CD4-positive, alpha-beta T cell (primary cell): Measurements from ENCODE around the gene CCDC92B. TPM values are rescaled to one million over a fixed set of nuclear protein-coding genes. Genes with fewer than 3 reads are reported as not detected.

Experiments
- ATAC-seq: fragments of 200-7000 bp; cut with Tn5 transposase; one replicate; pipeline ENCODE4 v1.10.0; 2022; ENCODE audit warnings: mild to moderate bottlenecking; ENCODE audit not compliant: poor library complexity
- CTCF ChIA-PET: fragments of 350-600 bp; sonication (Branson Sonifier 250); formaldehyde crosslinking; loops from one replicate; lab custom pipeline; 2021; ENCODE audit warnings: antibody characterized with exemption, inconsistent platforms; lab: Charles Lee
- POLR2A ChIA-PET: fragments of 350-600 bp; sonication (Branson Sonifier 250); formaldehyde crosslinking; loops from one replicate; lab custom pipeline; 2021; ENCODE audit warnings: antibody characterized with exemption, inconsistent platforms; lab: Charles Lee
- DNase-seq, 14 experiments: peaks; one replicate each; pipeline ENCODE4 v3.0.0-alpha.2; 2013 to 2020; ENCODE audit warnings: mixed read lengths in 2 of 14
- H3K27ac ChIP-seq, 2 donors: one replicate each; pipeline versions ENCODE4 v1.5.1 to v1.7.0; 2013; ENCODE audit warnings: low read length in 2 of 2, low read depth in 1 of 2, mild to moderate bottlenecking in 1 of 2
- H3K27me3 ChIP-seq, 2 experiments: 1 replicate in 1 of 2; 2 replicates in 1 of 2; pipeline versions ENCODE4 v1.6.1 to v1.7.0; 2013; ENCODE audit warnings: low read length in 2 of 2, control low read depth in 1 of 2, mild to moderate bottlenecking in 1 of 2, moderate library complexity in 1 of 2; ENCODE audit not compliant: insufficient read depth in 2 of 2, control insufficient read depth in 1 of 2
- H3K36me3 ChIP-seq: one replicate; pipeline ENCODE4 v1.6.1; 2013; ENCODE audit warnings: low read length, control low read depth; ENCODE audit not compliant: insufficient read depth
- H3K4me1 ChIP-seq: one replicate; pipeline ENCODE4 v1.6.1; 2013; ENCODE audit warnings: low read length, control low read depth; ENCODE audit not compliant: insufficient read depth
- H3K4me3 ChIP-seq: one replicate; pipeline ENCODE4 v1.5.1; 2013; ENCODE audit warnings: mild to moderate bottlenecking, low read length, moderate library complexity
- H3K9me3 ChIP-seq, 2 experiments: 1 replicate in 1 of 2; 2 replicates in 1 of 2; pipeline versions ENCODE4 v1.6.1 to v1.7.0; 2013; ENCODE audit warnings: low read length in 2 of 2, mild to moderate bottlenecking in 2 of 2, control low read depth in 1 of 2, moderate library complexity in 1 of 2; ENCODE audit not compliant: control insufficient read depth in 1 of 2, insufficient read depth in 1 of 2
- H3K27ac Mint-ChIP-seq: one replicate; pipeline ENCODE4 v1.8.0; 2020; ENCODE audit warnings: mixed read lengths
- H3K27me3 Mint-ChIP-seq: one replicate; pipeline ENCODE4 v1.8.0; 2021; ENCODE audit warnings: mixed read lengths
- H3K36me3 Mint-ChIP-seq: one replicate; pipeline ENCODE4 v1.8.0; 2021; ENCODE audit warnings: low read depth, mixed read lengths
- H3K4me1 Mint-ChIP-seq: one replicate; pipeline ENCODE4 v1.8.0; 2021; ENCODE audit warnings: low read depth, mixed read lengths
- H3K4me3 Mint-ChIP-seq: one replicate; pipeline ENCODE4 v1.8.0; 2020; ENCODE audit warnings: mild to moderate bottlenecking, mixed read lengths
- H3K9me3 Mint-ChIP-seq: one replicate; pipeline ENCODE4 v1.8.0; 2020; ENCODE audit warnings: mixed read lengths
- intact Hi-C, 2 experiments: fragments of 100-400 bp; cut with DNase I in 1 of 2; cut with micrococcal nuclease in 1 of 2; formaldehyde crosslinking; loops; one replicate each; pipeline versions ENCODE4 v1.15.1 to v1.9.0; 2023 to 2025; cut with DNase I, micrococcal nuclease
- total RNA-seq, 174 experiments: library from RNA in 2 of 174; stranded (reverse) in 2 of 174; gene quantifications; one replicate each; pipeline ENCODE4 v1.2.3 and lab custom pipeline; 2021 to 2026
- TF ChIP-seq, protein P1 (sequence below): fragments of 200-600 bp; IDR thresholded peaks from one replicate; pipeline ENCODE4 v1.8.0; 2022; ENCODE audit warnings: antibody characterized with exemption, mild to moderate bottlenecking

CCDC92B gene
- total RNA-seq, 2 experiments from 2014 or later = 0.11 to 0.28 TPM

DNA sequence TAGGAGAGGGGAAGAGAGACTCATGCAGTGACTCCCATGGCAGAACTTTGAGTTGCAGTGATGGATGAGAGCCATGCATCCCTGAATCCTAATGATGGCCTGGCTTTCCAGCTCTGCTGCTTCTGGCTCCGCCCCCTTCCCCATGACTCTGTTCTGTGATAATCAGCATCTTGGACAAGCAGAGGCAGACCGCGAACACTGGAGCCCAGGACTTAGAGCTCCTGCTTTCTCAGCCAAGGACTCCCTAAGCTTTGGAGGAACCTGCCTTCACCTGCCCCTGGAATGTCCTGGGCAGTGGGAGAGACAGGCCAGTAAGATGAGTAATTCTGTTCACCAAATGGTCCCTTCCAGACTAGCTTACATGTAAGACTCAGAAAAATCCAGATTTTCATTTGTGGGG is 12.5 kb downstream of the CCDC92B start:
- Mint-ChIP-seq H3K27ac (no peak overlapping the region), H3K4me1 (no peaks in the 10 kb centered on the region), H3K27me3 (peaks cover 9% of the 10 kb centered on the region), H3K4me3 (no peak overlapping the region), H3K9me3 (no peaks in the 10 kb centered on the region), H3K36me3 (no peaks in the 10 kb centered on the region)
- ATAC-seq (no peak), DNase-seq (no peak)
- TF ChIP-seq, protein P1, sequence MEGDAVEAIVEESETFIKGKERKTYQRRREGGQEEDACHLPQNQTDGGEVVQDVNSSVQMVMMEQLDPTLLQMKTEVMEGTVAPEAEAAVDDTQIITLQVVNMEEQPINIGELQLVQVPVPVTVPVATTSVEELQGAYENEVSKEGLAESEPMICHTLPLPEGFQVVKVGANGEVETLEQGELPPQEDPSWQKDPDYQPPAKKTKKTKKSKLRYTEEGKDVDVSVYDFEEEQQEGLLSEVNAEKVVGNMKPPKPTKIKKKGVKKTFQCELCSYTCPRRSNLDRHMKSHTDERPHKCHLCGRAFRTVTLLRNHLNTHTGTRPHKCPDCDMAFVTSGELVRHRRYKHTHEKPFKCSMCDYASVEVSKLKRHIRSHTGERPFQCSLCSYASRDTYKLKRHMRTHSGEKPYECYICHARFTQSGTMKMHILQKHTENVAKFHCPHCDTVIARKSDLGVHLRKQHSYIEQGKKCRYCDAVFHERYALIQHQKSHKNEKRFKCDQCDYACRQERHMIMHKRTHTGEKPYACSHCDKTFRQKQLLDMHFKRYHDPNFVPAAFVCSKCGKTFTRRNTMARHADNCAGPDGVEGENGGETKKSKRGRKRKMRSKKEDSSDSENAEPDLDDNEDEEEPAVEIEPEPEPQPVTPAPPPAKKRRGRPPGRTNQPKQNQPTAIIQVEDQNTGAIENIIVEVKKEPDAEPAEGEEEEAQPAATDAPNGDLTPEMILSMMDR = no peak
- no peaks in the 10 kb centered on the region for H3K27me3 ChIP-seq
- intact Hi-C loops = no loop called here
- ChIA-PET POLR2A (no interaction called here), CTCF (no interaction called here)
- H3K27ac ChIP-seq = no peak overlapping the region
- no peaks in the 10 kb centered on the region for H3K36me3 ChIP-seq
- no peaks in the 10 kb centered on the region for H3K4me1 ChIP-seq
- no peaks in the 10 kb centered on the region for H3K9me3 ChIP-seq
- H3K4me3 ChIP-seq = no peak overlapping the region

DNA sequence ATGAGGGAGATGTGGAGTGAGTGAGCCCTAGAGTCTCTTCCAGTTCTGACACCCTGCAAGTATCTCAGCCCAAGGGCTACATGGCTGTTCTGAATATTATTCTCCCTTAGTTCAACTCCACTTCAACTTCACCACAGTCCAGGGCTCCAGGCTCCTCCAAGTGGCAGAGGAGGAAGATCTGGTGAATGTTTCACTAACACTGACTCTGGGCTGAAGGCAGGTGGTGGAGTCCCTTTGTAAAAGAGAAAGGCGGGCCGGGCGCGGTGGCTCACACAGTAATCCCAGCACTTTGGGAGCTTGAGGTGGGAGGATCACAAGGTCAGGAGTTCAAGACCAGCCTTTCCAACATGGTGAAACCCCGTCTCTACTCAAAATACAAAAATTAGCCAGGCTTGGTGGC is 13.6 kb downstream of the CCDC92B start:
- TF ChIP-seq, protein P1 = no peak
- H3K4me3 Mint-ChIP-seq = no peak overlapping the region
- Histone ChIP-seq H3K27me3 (peaks cover 0 to 3% of the 10 kb centered on the region in 2 experiments), H3K4me3 (no peak overlapping the region), H3K27ac (no peak overlapping the region), H3K9me3 (no peaks in the 10 kb centered on the region), H3K36me3 (no peaks in the 10 kb centered on the region), H3K4me1 (no peaks in the 10 kb centered on the region)
- no peak for DNase-seq
- peaks cover 5% of the 10 kb centered on the region for H3K27me3 Mint-ChIP-seq
- H3K36me3 Mint-ChIP-seq = no peaks in the 10 kb centered on the region
- no peak for ATAC-seq
- no peaks in the 10 kb centered on the region for H3K9me3 Mint-ChIP-seq
- ChIA-PET CTCF (no interaction called here), POLR2A (no interaction called here)
- no peaks in the 10 kb centered on the region for H3K4me1 Mint-ChIP-seq
- no peak overlapping the region for H3K27ac Mint-ChIP-seq
- intact Hi-C loops = no loop called here

DNA sequence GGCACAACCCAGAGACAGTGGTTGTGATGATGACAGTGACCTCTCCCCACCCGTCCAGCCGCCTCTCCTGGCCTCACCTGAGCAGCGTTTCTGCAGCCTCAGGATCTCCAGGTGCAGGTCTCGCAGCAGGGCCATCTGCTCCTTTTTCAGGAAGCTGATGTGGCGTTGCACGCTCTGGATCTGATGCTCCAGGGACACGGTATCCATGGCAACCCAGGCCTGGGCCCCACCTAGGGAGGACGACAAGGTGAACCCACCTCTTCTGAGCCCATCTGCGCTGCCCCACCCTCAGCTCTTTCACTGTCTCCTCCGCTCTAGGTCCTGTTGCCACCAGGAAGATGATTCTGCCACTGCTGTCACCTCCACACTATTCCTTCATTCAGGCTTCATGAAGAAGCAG is 14.5 kb downstream of the CCDC92B start:
- POLR2A ChIA-PET = no interaction called here
- intact Hi-C loops = no loop called here
- Mint-ChIP-seq H3K27me3 (peaks cover 4% of the 10 kb centered on the region), H3K27ac (no peak overlapping the region), H3K4me3 (no peak overlapping the region), H3K9me3 (no peaks in the 10 kb centered on the region), H3K4me1 (no peaks in the 10 kb centered on the region), H3K36me3 (no peaks in the 10 kb centered on the region)
- Histone ChIP-seq H3K27ac (no peak overlapping the region), H3K4me3 (no peak overlapping the region), H3K36me3 (no peaks in the 10 kb centered on the region), H3K4me1 (no peaks in the 10 kb centered on the region), H3K27me3 (peaks cover 0 to 7% of the 10 kb centered on the region in 2 experiments), H3K9me3 (no peaks in the 10 kb centered on the region)
- ATAC-seq = no peak
- DNase-seq = no peak
- TF ChIP-seq, protein P1 = no peak
- CTCF ChIA-PET = no interaction called here
